GM12878 (cell line): ENCODE data around the gene ERMN. TPM values are rescaled to one million over a fixed set of nuclear protein-coding genes. Genes with fewer than 3 reads are reported as not detected.

Experiments used
- ATAC-seq: fragments of 200-7000 bp; cut with Tn5 transposase; 3 replicates; pipeline ENCODE4 v1.9.1; 2020; ENCODE audit warnings: mild to moderate bottlenecking, moderate library complexity
- BruUV-seq: library from RNA; stranded (reverse); fragments of 400-500 nt; replicated peaks from 2 replicates; lab custom pipeline; 2021; lab: Mats Ljungman, UMichigan
- CTCF ChIA-PET: fragments of 300-600 bp; sonication (Branson Sonifier 250); formaldehyde crosslinking; extraction: SDS; loops from one replicate; lab custom pipeline; 2021; ENCODE audit warnings: inconsistent platforms; lab: Yijun Ruan, JAX
- POLR2A ChIA-PET: fragments of 350-600 bp; formaldehyde crosslinking; extraction: SDS; loops from one replicate; lab custom pipeline; 2021; ENCODE audit warnings: inconsistent platforms; lab: Charles Lee
- RAD21 ChIA-PET: fragments of 300-600 bp; sonication (Branson Sonifier 250); formaldehyde crosslinking; loops from one replicate; lab custom pipeline; 2023; ENCODE audit warnings: antibody characterized with exemption; ENCODE audit not compliant: unreplicated experiment; lab: Charles Lee
- SMC1A ChIA-PET: fragments of 300-600 bp; sonication (Branson Sonifier 250); formaldehyde crosslinking; loops from one replicate; lab custom pipeline; 2023; ENCODE audit not compliant: unreplicated experiment, uncharacterized antibody; lab: Charles Lee
- DNase-seq: peaks from one replicate; pipeline ENCODE4 v3.0.0-alpha.2; 2011; ENCODE audit warnings: low read depth, low spot score
- FAIRE-seq: peaks from 3 replicates; lab custom pipeline; 2011; peaks lifted over from hg19 to GRCh38; lab: Jason Lieb, UNC
- H2AFZ ChIP-seq: 2 replicates; pipeline ENCODE4 v1.6.0; 2011; ENCODE audit warnings: low read depth, low read length, control low read depth; ENCODE audit not compliant: control insufficient read depth
- H3K27ac ChIP-seq: 2 replicates; pipeline ENCODE4 v1.5.1; 2011; ENCODE audit warnings: control low read depth; ENCODE audit not compliant: control insufficient read depth, insufficient read depth
- H3K27me3 ChIP-seq, 2 experiments: replicated peaks in 1 of 2; 2 replicates each; pipeline versions ENCODE4 v1.6.0 to v1.6.1; 2011; ENCODE audit warnings: low read length in 1 of 2; ENCODE audit not compliant: control insufficient read depth in 2 of 2, insufficient read depth in 2 of 2
- H3K36me3 ChIP-seq, 2 experiments: 2 replicates each; pipeline ENCODE4 v1.5.1; 2011; ENCODE audit warnings: low read length in 1 of 2; ENCODE audit not compliant: control insufficient read depth in 2 of 2, insufficient read depth in 2 of 2
- H3K4me1 ChIP-seq: 2 replicates; pipeline ENCODE4 v1.6.1; 2011; ENCODE audit warnings: mild to moderate bottlenecking, low read length, moderate library complexity, mixed read lengths; ENCODE audit not compliant: control insufficient read depth, insufficient read depth
- H3K4me2 ChIP-seq: 2 replicates; pipeline ENCODE4 v1.6.0; 2011; ENCODE audit warnings: control low read depth; ENCODE audit not compliant: control insufficient read depth, insufficient read depth
- H3K4me3 ChIP-seq: fragments of 200-600 bp; sonication (generic); 2 replicates; pipeline ENCODE4 v1.5.1; 2016
- H3K79me2 ChIP-seq: 2 replicates; pipeline ENCODE4 v1.6.0; 2011; ENCODE audit warnings: low read length; ENCODE audit not compliant: control insufficient read depth, insufficient read depth
- H3K9ac ChIP-seq: 2 replicates; pipeline ENCODE4 v1.8.0; 2011; ENCODE audit warnings: low read length, control low read depth, mixed read lengths; ENCODE audit not compliant: control insufficient read depth, insufficient read depth
- H3K9me3 ChIP-seq: replicated peaks from 3 replicates; pipeline ENCODE4 v1.5.1; 2011; ENCODE audit warnings: mild to moderate bottlenecking, low read length; ENCODE audit not compliant: control insufficient read depth, insufficient read depth
- H4K20me1 ChIP-seq: 2 replicates; pipeline ENCODE4 v1.6.0; 2011; ENCODE audit not compliant: control insufficient read depth, insufficient read depth
- DPF2 ChIP-seq: fragments of 450-650 bp; IDR thresholded peaks from 2 replicates; pipeline ENCODE4 v1.6.1; 2017; ENCODE audit warnings: mild to moderate bottlenecking
- JUND ChIP-seq: IDR thresholded peaks from 2 replicates; pipeline ENCODE4 v1.6.1; 2012; ENCODE audit warnings: low read depth, mild to moderate bottlenecking, low read length, improper control_type of control experiment, moderate library complexity
- MTA2 ChIP-seq: fragments of 450-650 bp; IDR thresholded peaks from 2 replicates; pipeline ENCODE4 v1.6.1; 2016; ENCODE audit warnings: low read depth, mild to moderate bottlenecking, moderate library complexity
- NBN ChIP-seq: fragments of 450-650 bp; IDR thresholded peaks from 2 replicates; pipeline ENCODE4 v1.6.1; 2016
- RELA ChIP-seq: fragments of 450-650 bp; IDR thresholded peaks from 2 replicates; pipeline ENCODE4 v1.8.0; 2014; ENCODE audit warnings: borderline replicate concordance; ENCODE audit not compliant: partially characterized antibody
- SIX5 ChIP-seq: IDR thresholded peaks from 2 replicates; pipeline ENCODE4 v1.6.1; 2011; ENCODE audit warnings: mild to moderate bottlenecking, low read depth, low read length, moderate library complexity; ENCODE audit not compliant: severe bottlenecking
- SP1 ChIP-seq: IDR thresholded peaks from one replicate; pipeline ENCODE4 v1.6.1; 2011; ENCODE audit warnings: low read depth, low read length
- STAT1 ChIP-seq: fragments of 450-650 bp; conservative IDR thresholded peaks from 2 replicates; pipeline ENCODE4 v1.6.1; 2014; ENCODE audit warnings: antibody characterized with exemption, mild to moderate bottlenecking
- WGBS: methylation state at CpG from one replicate; pipeline ENCODE4 v1.1.6; 2016; ENCODE audit warnings: low lambda C conversion rate; ENCODE audit not compliant: insufficient replicate concordance, insufficient coverage; ENCODE audit errors: missing lambda C conversion rate; 5-methylcytosine and 5-hydroxymethylcytosine counted together
- in situ Hi-C: fragments of 300-500 bp; cut with MboI; formaldehyde crosslinking; loops from 9 replicates; pipeline ENCODE4 v1.14.3; 2018; ENCODE audit warnings: mixed read lengths
- intact Hi-C: fragments of 100-400 bp; cut with micrococcal nuclease; formaldehyde crosslinking; loops from one replicate; pipeline ENCODE4 v1.14.2; 2022; ENCODE audit not compliant: unreplicated experiment
- polyA plus RNA-seq, 11 experiments: library from polyadenylated mRNA; depleted of rRNA in 4 of 11; unstranded in 6 of 11; stranded (reverse) in 5 of 11; fragments of >200 nt; fragmentation: Nextera tagmentation in 4 of 11; fragmentation: Illumina TruSeq in 1 of 11; extraction: Ambion mirVana in 4 of 11; extraction: Trizol in 1 of 11; gene quantifications; 1 replicate in 1 of 11; 2 replicates in 10 of 11; pipeline versions ENCODE4 v1.2.1 to v1.2.3, GENCODE V29; 2011 to 2016; ENCODE audit warnings: inconsistent platforms in 2 of 11, missing spikeins in 2 of 11, low read depth in 1 of 11
- total RNA-seq, 4 experiments: library from RNA; depleted of rRNA in 3 of 4; stranded (reverse); fragments of >200 nt in 3 of 4; fragmentation: Illumina TruSeq in 1 of 4; extraction: Trizol in 1 of 4; gene quantifications; 2 replicates each; pipeline versions ENCODE4 v1.2.1 to v1.2.3, GENCODE V29; 2013 to 2021
- TF ChIP-seq, protein P1 (sequence below): fragments of 450-650 bp; formaldehyde crosslinking; IDR thresholded peaks from 2 replicates; pipeline ENCODE4 v1.4.0; 2020; ENCODE audit warnings: mild to moderate bottlenecking, moderate library complexity

Gene ERMN
- total and polyA plus RNA-seq, 10 of the 15 experiments (the other 5 are each of a cell fraction or from before 2014, with no cell fraction given), result 0.26 to 5.3 (median 1.5) TPM

DNA sequence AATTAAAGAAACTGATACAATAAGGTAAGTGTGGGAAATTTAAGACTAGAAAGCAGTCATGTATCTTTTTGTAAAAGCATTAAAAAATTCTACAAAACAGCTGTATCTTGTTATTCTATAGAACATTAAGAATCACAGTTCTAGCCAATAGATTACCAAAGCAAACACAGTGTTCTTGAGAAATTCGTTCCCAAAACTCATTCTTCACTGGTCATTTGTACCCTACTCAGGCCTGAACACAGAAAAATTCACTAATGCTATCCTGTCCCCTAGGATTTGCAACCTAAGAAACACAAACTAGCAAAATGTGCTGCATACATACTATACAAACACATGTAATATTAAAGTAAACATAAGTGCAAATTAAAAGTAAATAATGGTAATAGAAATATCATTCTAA is 29.1 kb downstream of the ERMN start:
- FAIRE-seq, result no peak
- 0% methylated on average over 1 of the region's 1 CpG for WGBS
- no peak for ATAC-seq
- RAD21 ChIA-PET, result no interaction called here
- CTCF ChIA-PET, result interaction anchor here (1.6 kb wide), 1 partner anchor 9 kb away, joined by 3 read pairs; no protein-coding TSS in a partner anchor
- Histone ChIP-seq H3K4me2 (no peak overlapping the region), H3K79me2 (no peaks in the 10 kb centered on the region), H3K9ac (no peak overlapping the region)
- SMC1A ChIA-PET, result interaction anchor here (1.5 kb wide), 1 partner anchor 25 kb away, joined by 3 read pairs; no protein-coding TSS in a partner anchor
- no TSS peak for BruUV-seq
- in situ Hi-C loops, result loop anchor here (5.0 to 25.0 kb wide), 2 partner anchors 301 to 1466 kb away; no protein-coding TSS in a partner anchor
- TF ChIP-seq, protein P1, sequence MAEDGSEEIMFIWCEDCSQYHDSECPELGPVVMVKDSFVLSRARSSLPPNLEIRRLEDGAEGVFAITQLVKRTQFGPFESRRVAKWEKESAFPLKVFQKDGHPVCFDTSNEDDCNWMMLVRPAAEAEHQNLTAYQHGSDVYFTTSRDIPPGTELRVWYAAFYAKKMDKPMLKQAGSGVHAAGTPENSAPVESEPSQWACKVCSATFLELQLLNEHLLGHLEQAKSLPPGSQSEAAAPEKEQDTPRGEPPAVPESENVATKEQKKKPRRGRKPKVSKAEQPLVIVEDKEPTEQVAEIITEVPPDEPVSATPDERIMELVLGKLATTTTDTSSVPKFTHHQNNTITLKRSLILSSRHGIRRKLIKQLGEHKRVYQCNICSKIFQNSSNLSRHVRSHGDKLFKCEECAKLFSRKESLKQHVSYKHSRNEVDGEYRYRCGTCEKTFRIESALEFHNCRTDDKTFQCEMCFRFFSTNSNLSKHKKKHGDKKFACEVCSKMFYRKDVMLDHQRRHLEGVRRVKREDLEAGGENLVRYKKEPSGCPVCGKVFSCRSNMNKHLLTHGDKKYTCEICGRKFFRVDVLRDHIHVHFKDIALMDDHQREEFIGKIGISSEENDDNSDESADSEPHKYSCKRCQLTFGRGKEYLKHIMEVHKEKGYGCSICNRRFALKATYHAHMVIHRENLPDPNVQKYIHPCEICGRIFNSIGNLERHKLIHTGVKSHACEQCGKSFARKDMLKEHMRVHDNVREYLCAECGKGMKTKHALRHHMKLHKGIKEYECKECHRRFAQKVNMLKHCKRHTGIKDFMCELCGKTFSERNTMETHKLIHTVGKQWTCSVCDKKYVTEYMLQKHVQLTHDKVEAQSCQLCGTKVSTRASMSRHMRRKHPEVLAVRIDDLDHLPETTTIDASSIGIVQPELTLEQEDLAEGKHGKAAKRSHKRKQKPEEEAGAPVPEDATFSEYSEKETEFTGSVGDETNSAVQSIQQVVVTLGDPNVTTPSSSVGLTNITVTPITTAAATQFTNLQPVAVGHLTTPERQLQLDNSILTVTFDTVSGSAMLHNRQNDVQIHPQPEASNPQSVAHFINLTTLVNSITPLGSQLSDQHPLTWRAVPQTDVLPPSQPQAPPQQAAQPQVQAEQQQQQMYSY, result no peak
- no peak for TF ChIP-seq DPF2
- TF ChIP-seq STAT1, result no peak
- TF ChIP-seq NBN, result no peak
- no peak for TF ChIP-seq SP1
- TF ChIP-seq MTA2, result no peak
- no peak for TF ChIP-seq SIX5
- no peak for TF ChIP-seq RELA
- TF ChIP-seq JUND, result no peak
- TF ChIP-seq, all 136 proteins: peak for 0
- Histone ChIP-seq H3K9me3 (no peaks in the 10 kb centered on the region), H3K4me3 (no peak overlapping the region), H4K20me1 (no peaks in the 10 kb centered on the region), H3K36me3 (no peaks in the 10 kb centered on the region), H3K27me3 (peaks cover 0 to 5% of the 10 kb centered on the region in 2 experiments; a peak in 2 of 4 replicates), H3K27ac (no peak overlapping the region), H2AFZ (no peak overlapping the region), H3K4me1 (no peaks in the 10 kb centered on the region)
- DNase-seq, result no peak
- intact Hi-C loops, result no loop called here
- POLR2A ChIA-PET, result no interaction called here
